GM21515 (cell line): ENCODE data around the gene SLC41A2.
"Not testable (repeated sequence)": the region's sequence is repeated elsewhere in the genome, so short reads cannot be mapped to it uniquely, and the experiment has no call there.

ENCODE experiments used
- ATAC-seq: cut with Tn5 transposase; IDR thresholded peaks from one replicate; pipeline ENCODE4 v1.9.1; 2021; ENCODE audit not compliant: unreplicated experiment

The SLC41A2 gene, protein sequence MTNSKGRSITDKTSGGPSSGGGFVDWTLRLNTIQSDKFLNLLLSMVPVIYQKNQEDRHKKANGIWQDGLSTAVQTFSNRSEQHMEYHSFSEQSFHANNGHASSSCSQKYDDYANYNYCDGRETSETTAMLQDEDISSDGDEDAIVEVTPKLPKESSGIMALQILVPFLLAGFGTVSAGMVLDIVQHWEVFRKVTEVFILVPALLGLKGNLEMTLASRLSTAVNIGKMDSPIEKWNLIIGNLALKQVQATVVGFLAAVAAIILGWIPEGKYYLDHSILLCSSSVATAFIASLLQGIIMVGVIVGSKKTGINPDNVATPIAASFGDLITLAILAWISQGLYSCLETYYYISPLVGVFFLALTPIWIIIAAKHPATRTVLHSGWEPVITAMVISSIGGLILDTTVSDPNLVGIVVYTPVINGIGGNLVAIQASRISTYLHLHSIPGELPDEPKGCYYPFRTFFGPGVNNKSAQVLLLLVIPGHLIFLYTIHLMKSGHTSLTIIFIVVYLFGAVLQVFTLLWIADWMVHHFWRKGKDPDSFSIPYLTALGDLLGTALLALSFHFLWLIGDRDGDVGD

DNA sequence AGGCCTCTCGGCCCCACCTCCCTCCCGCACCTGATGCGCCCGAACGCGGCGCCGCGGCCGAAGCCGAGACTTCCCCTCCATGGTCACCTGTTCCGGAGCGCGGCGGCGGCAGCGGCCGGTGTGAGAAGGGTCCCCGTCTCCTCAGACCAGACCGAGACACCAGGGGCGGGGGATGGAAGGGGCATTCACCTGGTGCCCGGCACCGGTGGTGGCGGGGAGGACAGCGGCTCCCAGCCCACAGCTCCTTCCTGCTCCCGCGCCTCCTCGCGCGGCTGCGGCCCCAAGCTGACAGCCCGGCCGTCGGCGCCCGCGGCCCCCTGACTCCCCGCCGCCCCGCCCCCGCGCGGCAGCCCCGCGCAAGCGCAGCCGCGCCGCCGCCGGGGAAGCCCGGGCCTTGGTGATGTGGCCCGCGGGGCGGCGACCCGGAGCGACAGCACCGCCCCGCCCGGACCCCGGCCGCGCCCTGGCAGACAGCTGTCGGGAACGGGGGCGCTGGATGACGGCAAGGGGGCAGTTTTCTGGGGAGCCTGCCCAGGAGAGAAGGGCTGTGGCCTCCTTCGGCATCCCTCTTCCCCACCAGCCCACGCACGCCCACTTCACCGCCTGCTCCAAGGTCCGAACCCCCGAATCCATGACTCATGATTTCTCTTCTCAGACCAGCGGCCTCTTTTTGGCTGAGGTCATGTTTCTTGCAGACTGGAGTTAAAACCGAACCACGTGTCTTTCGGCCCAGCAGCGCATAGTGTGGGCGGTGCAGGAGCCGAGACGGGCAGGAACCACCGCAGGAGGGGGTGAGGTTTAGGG, at the start of gene SLC41A2:
Gene SLC41A2, minus strand, starts transcription at position 290 of the 804 bp plus-strand sequence. CDS start 29,763 bp downstream, outside the sequence.
- ATAC-seq: peak; percentile 75

DNA sequence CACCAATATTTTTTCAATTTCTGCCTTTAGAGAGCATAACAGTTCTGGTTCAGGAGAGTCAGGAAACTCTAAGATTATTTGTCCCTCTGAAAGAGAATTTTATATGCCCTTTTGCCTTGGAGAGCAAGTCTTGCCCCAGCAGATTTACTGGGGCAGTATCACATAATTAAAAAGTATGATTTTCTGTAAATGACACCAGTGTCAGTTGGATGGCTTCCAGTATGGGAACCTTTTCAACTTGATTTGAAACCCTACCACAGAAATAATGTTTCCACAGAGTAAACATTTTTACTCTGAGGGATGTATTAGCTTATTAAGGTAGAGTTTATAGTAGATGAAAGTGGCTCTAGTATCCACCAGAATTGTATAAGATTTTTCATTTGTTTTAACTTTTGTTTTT, 43.4 kb upstream of the SLC41A2 start:
- no peak for ATAC-seq

DNA sequence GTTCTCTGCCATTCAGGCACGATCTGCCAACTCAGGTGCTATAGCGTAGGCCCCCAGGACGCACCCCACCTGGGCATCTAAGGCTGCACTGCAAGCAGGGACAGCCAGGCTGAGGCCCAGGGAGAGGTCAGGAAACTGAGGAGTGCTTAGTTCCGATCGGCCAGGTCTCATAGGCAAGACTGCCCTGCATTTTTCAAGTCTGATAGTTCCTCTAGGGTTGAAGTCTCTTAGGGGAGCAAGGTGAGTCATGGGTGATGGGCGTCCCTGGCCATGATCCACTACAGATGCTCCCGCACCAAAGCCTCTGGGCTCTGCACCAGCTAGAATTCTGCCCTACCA, 41.2 kb upstream of the SLC41A2 start:
- ATAC-seq: no peak

DNA sequence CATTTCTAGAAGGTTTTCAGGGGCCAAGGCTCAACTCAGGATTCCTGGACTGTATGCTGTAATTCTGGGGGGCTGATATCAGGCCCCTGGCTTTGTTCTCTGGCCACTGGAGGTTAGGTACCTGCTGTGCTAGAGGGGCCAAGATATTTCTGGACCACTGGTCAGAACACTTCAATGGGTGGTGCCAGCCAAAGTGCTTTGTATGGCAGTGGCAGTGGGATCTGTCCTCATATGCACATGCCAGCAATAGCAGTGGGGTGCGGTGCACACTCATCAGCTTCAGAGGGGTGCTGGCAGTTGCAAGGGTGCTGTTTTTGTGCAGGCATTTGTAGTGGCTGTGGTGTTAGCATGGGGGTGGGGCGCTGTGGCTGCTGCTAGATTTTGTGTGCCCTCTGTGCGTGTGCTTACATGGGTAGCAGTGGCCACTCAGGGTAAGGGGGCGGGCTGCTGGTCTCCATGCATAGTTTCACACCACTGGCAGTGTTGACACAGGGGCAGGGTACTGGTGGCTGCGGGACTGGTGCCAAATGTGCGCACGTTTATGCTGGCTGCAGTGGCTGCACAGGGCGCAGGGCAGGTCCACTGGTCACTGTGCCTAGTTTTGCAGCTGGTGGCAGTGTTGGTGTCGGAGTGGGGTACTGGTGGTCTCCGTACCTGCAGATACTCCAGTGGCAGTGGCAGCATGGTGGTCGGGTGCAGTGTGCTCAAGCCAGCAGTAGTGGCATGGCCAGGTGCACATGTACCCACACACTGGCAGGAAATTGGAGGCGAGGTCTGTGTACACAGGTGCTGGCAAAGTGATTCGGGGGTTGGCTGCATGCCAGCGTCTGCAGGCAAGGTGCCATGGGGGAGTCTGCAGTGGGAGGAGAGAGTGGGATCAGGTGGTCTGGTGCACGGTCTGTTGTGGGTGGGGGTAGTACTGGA, 40.6 kb upstream of the SLC41A2 start:
- no peak for ATAC-seq

DNA sequence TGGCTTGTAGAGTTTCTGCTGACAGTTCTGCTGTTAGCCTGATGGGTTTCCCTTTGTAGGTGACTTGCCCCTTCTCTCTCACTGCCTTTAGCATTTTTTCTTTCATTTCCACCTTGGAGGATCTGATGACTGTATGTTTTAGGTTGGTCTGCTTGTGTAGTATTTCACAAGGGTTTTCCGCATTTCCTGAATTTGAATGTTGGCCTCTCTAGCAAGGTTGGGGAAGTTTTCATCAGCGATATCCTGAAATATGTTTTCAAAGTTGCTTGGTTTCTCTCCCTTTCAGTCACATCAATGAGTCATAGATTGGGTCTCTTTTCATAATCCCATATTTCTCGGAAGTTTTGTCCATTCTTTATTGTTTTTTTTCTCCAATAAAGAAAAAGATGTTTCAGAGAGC, 39.5 kb upstream of the SLC41A2 start:
- no peak for ATAC-seq

DNA sequence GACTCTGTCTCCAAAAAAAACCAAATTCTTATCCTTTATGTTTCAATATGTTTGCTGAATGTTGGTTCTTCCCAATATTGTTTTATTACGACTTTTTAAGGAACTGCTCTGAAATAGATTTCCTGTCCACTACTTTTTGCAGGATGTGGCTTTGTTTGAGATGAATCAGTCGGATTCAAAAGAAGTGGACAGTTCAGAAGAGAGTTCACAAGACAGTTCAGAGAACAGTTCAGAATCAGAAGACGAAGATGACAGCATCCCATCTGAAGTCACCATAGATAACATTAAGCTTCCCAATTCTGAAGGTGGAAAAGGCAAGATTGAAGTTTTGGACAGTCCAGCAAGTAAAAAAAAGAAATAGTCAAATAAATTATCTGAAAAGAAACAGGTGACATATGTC, 36.2 kb upstream of the SLC41A2 start:
- no peak for ATAC-seq

DNA sequence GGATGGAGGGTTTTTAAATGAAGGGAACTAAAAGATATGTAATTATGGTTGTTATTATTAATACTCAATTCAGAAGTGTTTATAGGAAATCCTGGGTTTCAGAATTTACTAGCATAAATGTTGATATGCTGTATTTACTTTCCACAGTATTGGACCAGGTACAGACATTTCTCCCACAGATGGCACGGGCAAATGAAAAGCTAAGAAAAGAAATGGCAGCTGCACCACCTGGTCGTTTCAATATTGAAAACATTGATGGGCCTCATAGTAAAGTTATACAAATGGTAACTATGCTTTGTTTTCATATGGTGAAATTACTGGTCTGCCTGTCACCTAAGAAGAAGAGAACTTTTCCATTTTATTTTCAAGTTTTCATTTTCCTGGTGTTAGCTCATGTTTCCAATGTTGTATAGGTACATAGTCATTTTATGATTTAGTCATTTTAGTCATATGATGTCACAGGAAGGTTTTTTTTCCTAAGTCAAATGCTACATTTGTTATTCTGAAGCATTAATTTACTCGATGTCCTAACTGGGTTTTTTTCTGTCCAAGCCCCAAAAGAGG, 33.6 kb upstream of the SLC41A2 start:
- ATAC-seq: no peak

DNA sequence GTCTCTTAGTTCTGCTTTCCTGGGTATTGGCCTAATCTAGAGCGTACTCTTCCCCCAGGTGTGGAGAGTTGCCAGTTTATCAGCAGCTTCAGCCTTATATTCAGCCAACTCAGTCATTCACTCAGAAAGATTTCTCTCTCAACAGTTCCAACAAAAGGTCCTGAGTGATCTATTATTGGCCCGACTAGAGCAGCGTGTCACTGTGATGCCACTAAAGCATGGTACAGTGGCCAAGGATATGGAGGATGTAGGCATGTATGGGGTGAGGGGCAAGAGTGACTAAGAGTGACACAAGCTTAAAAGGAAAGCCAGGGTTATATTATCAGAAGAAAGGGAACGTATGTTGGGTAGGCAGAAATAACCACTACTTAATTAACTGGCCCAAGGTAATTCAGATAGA, 32.9 kb upstream of the SLC41A2 start:
- ATAC-seq: no peak

DNA sequence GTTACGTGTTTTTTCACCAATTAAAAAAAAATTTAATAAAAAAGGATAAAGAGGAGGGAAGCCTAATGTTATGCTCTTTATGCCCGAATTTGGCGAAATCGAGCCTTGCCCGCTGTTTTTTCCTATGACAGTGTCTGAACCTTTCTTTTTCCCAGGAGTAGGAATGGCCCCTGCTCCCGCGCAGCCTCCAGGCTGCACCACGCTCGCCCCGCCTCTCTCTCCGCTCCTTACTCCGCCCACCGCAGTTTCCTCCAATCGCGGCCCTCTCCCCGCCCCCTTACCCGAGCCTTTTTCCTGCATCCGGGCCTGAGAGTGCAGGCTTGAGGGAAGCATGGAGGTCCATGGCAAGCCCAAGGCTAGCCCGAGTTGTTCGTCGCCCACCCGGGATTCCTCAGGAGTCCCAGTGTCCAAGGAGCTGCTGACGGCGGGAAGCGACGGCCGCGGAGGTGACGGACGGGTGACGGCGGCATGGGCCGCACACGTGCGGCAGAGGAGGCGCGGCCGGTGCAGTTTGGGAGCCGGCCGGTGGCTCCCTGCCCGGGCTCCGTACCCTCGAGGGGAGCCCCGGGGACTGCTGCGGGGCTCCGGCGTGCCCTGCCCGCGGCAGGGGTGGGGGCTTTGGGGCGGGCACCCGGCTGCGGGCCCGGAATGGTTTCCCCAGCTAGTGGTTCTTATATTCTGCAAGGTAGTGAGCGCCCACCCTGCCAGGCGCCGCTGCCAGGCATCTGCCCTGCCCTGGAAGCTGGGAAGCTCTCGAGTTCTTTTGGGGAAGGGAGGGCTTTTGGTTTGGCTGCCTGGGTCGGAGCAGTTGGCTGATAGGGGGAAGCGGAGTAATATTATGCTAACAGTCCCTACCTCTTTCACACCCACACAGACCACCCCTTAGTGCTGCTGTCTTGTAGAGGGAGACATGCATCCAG, 28.2 kb upstream of the SLC41A2 start, which contains the start of gene NOPCHAP1:
Gene NOPCHAP1, plus strand, starts transcription at position 295 of the 920 bp plus-strand sequence. Its CDS starts 37 bp downstream, at position 332.
- ATAC-seq: peak; percentile 94

DNA sequence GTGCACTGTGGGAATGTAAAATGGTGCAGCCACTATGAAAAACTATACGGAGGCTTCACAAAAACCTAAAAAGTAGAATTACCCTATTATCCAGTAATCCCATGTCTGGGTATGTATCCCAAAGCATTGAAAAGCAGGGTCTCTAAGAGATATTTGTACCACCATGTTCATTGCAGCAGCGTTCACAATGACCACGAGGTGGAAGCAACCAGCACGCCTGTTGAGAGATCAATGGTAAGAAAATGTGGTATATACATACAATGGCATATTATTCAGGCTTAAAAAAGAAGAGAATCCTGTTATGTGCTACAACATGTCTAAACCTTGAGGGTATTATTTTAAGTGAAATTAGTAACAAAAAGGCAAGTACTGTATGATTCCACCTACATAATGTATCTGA, 27.1 kb upstream of the SLC41A2 start:
- ATAC-seq: no peak

DNA sequence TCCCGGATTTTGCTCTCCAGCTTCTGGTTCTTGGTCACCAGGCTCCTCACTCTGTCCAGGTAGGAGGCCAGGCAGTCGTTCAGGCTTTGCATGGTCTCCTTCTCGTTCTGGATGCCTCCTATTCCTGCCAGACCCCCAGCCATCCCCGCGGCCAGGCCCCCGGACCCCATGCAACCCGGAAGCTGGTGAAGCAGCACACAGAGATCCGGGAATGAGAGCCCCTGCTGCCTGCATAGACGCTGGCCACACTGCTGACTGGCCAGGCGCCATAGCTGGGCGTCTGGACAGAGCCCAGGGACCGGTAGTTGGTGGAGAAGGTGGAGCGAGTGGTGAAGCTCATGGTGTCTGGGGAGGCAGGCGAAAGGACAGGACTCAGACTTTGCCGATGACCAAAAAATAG, 19.6 kb upstream of the SLC41A2 start:
- not testable (repeated sequence) for ATAC-seq

DNA sequence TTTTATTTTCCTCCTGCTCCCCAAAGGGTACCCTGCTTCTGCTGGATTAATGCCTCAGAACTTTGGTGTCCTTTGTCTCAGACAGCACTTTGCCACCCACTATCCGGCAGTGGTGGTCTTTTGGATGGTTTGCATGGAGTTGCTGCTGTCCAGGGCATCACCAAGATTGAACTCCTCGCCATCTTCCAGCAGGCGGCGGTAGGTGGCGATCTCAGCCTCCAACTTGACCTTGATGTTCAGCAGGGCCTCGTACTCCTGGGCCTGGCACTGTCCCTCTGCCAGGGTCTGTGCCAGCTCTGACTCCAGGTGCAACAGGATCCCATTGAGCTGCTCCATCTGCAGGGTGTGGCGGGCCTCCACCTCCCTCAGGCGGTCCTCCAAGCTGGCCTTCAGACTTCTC, 18.6 kb upstream of the SLC41A2 start:
- no peak for ATAC-seq

DNA sequence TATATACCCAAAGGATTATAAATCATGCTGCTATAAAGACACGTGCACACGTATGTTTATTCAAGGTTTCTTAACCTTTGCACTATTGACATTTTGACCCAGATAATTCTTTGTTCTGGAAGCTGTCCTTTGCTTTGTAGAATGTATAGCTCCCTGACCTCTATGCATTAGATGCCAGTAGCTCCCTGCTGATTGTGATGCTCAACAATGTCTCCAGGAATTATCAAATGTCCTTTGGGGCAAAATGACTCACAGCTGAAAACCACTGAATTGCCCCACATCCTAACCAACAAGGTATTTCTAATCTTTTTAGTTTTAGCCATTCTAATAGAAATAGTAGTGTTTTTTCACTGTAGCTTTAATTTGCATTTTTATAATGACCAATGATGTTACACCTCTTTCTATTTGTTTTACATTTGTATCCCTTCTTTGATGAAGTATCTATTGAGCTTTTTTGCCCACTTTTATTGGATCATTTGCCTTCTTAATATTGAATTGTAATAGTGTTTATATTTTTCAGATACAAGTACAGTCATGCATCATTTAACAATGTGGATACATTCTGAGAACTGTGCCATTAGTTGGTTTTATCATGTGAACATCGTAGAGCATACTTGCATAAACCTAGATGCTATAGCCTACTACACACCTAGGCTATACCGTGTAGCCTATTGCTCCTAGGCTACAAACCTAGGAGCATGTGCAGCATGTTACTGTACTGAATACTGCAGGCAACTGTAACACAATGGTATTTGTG, 17.7 kb upstream of the SLC41A2 start:
- ATAC-seq: no peak

DNA sequence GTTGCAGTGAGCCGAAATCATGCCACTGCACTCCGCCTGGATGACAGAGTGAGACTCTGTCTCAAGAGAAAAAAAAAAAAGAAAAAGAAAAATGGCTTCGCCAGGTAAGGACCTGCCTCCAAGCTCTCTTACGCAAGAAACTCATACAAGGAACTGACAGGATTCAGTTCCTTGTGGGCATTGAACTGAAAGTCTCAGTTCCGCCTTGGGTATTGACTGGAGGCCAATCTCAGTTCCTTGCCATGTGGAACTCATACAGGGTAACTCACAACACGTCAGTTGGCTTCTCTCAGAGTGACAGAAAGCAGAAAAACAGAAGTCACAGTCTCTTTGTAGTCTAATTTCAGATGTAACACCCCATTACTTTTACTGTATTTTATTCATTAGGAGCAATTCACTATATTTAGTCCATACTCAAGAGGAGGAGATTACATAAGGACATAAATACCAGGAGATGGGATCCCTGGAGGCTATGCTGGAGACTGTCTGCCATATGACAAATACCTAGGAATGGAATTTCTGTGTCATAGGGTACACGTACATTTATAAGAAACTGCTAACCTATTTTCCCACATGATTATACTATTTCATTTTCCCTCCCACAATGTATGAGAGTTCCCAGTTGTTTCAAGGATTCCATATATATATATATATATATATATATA, 16.7 kb upstream of the SLC41A2 start:
- peak; percentile 93 for ATAC-seq

DNA sequence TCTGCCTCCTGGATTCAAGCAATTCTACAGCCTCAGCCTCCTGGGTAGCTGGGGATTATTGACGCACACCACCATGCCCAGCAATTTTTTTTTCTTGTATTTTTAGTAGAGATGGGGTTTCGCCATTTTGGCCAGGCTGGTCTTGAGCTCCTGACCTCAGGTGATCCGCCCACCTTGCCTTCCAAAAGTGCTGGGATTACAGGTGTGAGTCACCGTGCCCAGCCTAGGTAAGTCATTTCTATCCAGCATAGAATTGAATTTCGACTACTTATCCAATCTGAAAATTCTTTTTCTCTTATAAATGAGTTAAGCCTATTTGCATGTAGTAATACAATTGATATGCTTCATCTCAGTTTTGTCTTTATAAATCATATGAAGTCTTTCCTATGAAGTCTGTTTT, 15.2 kb upstream of the SLC41A2 start:
- ATAC-seq: no peak

DNA sequence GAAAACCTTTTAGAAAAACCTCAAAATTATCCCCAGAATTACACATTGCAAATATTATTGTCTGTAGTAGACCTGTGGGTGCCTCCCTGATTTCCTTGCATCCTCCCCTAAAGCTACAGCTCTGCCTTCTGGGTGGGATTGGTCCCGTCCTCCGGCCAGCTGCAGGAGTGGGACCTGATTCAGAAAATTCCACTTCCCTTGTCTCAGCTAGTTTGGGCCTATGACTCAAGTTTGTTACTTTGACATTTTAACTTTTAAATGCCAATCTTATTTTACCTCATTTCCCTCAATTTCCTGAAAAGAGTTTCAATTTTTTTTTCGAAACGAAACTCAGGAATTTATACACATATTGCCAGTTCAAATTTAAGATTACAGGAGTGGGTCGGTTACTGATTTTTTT, 13.2 kb upstream of the SLC41A2 start:
- ATAC-seq: no peak

DNA sequence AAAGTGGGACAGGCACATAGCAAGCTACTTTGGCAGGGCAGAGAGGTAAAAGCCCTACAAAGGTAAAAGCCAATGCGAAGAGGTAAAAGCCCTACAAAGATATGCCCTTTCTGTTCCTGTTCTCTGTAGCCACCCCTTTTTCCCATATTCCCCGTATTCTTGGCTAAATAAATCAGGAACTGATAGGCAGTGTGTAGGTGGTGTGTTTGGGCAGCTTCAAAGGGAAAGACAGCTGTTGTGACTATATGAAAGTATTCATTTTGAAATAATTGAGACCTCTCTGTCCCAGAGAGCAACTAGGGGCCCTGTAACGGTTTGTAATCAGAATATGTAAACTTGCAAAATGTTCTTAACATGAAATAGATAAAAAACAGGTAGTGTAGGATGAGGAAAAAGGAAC, 11.3 kb upstream of the SLC41A2 start:
- no peak for ATAC-seq

DNA sequence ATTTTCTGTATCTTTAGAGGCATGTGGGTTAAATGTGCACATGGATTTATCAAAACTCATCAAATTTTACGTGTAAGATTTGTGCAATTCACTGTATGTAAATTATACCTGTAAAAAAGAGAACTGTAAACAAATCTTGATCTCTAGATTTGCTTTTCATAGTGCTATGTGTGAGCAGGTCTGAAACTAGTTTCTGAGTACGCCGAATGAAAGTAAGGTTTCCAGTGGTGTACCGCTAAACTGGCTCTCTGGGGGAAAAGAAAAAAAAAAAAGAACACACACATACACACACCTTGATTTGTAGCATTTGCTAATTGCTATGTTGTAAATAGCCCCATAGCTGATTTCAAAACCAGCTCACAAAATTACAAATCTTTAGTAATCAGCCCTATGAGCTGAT, 8.6 kb upstream of the SLC41A2 start:
- peak; percentile 74 for ATAC-seq
